IMR-90 (cell line): Measurements from ENCODE around the gene MUC20. TPM values are rescaled to one million over a fixed set of nuclear protein-coding genes. Genes with fewer than 3 reads are reported as not detected.

Experiments used
- ATAC-seq: fragments of 200-7000 bp; cut with Tn5 transposase; 2 replicates; pipeline ENCODE4 v1.9.1; 2020; ENCODE audit warnings: low read depth, mild to moderate bottlenecking, moderate library complexity
- BruUV-seq: library from RNA; stranded (reverse); fragments of 400-500 nt; replicated peaks from 2 replicates; lab custom pipeline; 2021; lab: Mats Ljungman, UMichigan
- CTCF ChIA-PET: fragments of 300-600 bp; formaldehyde crosslinking; extraction: SDS; loops from one replicate; lab custom pipeline; 2021; ENCODE audit warnings: antibody characterized with exemption; lab: Yijun Ruan, JAX
- POLR2A ChIA-PET: fragments of 300-600 bp; sonication (Branson Sonifier 250); formaldehyde crosslinking; loops from one replicate; lab custom pipeline; 2022; ENCODE audit warnings: antibody characterized with exemption; ENCODE audit not compliant: unreplicated experiment; lab: Charles Lee
- DNase-seq: peaks from one replicate; pipeline ENCODE4 v3.0.0; 2013
- H2AFZ ChIP-seq: replicated peaks from 2 replicates; pipeline ENCODE3; 2013; ENCODE audit warnings: low read length, mild to moderate bottlenecking; ENCODE audit not compliant: poor library complexity
- H2AK5ac ChIP-seq: 2 replicates; pipeline ENCODE4 v1.6.1; 2013; ENCODE audit warnings: low read depth, low read length, inconsistent platforms
- H2AK9ac ChIP-seq: replicated peaks from 2 replicates; pipeline ENCODE3; 2013; ENCODE audit warnings: mild to moderate bottlenecking, low read depth, low read length, moderate library complexity; ENCODE audit not compliant: poor library complexity
- H2BK120ac ChIP-seq: 2 replicates; pipeline ENCODE4 v1.6.1; 2013; ENCODE audit warnings: low read depth, low read length, inconsistent platforms
- H2BK15ac ChIP-seq: 3 replicates; pipeline ENCODE4 v1.6.1; 2013; ENCODE audit warnings: low read depth, low read length, inconsistent platforms
- H2BK20ac ChIP-seq: 2 replicates; pipeline ENCODE4 v1.6.1; 2013; ENCODE audit warnings: low read depth, mild to moderate bottlenecking, inconsistent platforms, low read length, moderate library complexity
- H2BK5ac ChIP-seq: 2 replicates; pipeline ENCODE4 v1.6.1; 2013; ENCODE audit warnings: mild to moderate bottlenecking, low read depth, low read length, inconsistent platforms; ENCODE audit not compliant: poor library complexity, severe bottlenecking
- H3K14ac ChIP-seq: replicated peaks from 2 replicates; pipeline ENCODE4 v1.6.1; 2013; ENCODE audit warnings: low read depth, low read length, inconsistent platforms
- H3K18ac ChIP-seq: 2 replicates; pipeline ENCODE4 v1.6.1; 2013; ENCODE audit warnings: low read depth, low read length, control low read depth
- H3K23ac ChIP-seq: 2 replicates; pipeline ENCODE4 v1.6.1; 2013; ENCODE audit warnings: low read depth, low read length, inconsistent platforms
- H3K27ac ChIP-seq: 2 replicates; pipeline ENCODE4 v1.5.1; 2013; ENCODE audit warnings: mild to moderate bottlenecking, control low read depth, low read length; ENCODE audit not compliant: insufficient read depth
- H3K27me3 ChIP-seq: 2 replicates; pipeline ENCODE4 v1.6.1; 2013; ENCODE audit warnings: low read length; ENCODE audit not compliant: control insufficient read depth, insufficient read depth
- H3K36me3 ChIP-seq: 2 replicates; pipeline ENCODE4 v1.6.1; 2013; ENCODE audit warnings: low read length, mixed read lengths; ENCODE audit not compliant: control insufficient read depth, insufficient read depth
- H3K4ac ChIP-seq: 2 replicates; pipeline ENCODE4 v1.6.1; 2013; ENCODE audit warnings: low read depth, low read length, inconsistent platforms
- H3K4me1 ChIP-seq: 2 replicates; pipeline ENCODE4 v1.6.1; 2013; ENCODE audit warnings: low read length, mixed read lengths; ENCODE audit not compliant: control insufficient read depth, insufficient read depth
- H3K4me2 ChIP-seq: 2 replicates; pipeline ENCODE4 v1.6.1; 2013; ENCODE audit warnings: low read depth, mild to moderate bottlenecking, control low read depth, low read length, moderate library complexity
- H3K4me3 ChIP-seq: 2 replicates; pipeline ENCODE4 v1.5.1; 2013; ENCODE audit warnings: low read depth, mild to moderate bottlenecking, control low read depth, low read length, moderate library complexity; ENCODE audit not compliant: insufficient read depth
- H3K56ac ChIP-seq: 2 replicates; pipeline ENCODE4 v1.6.1; 2013; ENCODE audit warnings: low read length, inconsistent platforms; ENCODE audit not compliant: insufficient read depth; ENCODE audit errors: extremely low read depth
- H3K79me1 ChIP-seq, 2 experiments: 2 replicates each; pipeline ENCODE4 v1.6.1; 2013; ENCODE audit warnings: low read length in 2 of 2, inconsistent platforms in 1 of 2, low read depth in 1 of 2
- H3K9ac ChIP-seq: 2 replicates; pipeline ENCODE4 v1.6.1; 2013; ENCODE audit warnings: low read depth, low read length, control low read depth
- H3K9me1 ChIP-seq: 2 replicates; pipeline ENCODE4 v1.6.1; 2013; ENCODE audit warnings: low read length, inconsistent platforms; ENCODE audit not compliant: insufficient read depth
- H3K9me3 ChIP-seq: 2 replicates; pipeline ENCODE4 v1.6.1; 2013; ENCODE audit warnings: low read length; ENCODE audit not compliant: control insufficient read depth, insufficient read depth
- H4K20me1 ChIP-seq: 2 replicates; pipeline ENCODE4 v1.6.1; 2013; ENCODE audit warnings: low read length, inconsistent platforms; ENCODE audit not compliant: insufficient read depth
- H4K5ac ChIP-seq: 2 replicates; pipeline ENCODE4 v1.6.1; 2013; ENCODE audit warnings: mild to moderate bottlenecking, low read depth, low read length, control low read depth
- H4K8ac ChIP-seq, 2 experiments: 2 replicates each; pipeline ENCODE4 v1.6.1; 2013; ENCODE audit warnings: low read depth in 2 of 2, low read length in 2 of 2, control low read depth in 1 of 2, inconsistent platforms in 1 of 2
- H4K91ac ChIP-seq: 2 replicates; pipeline ENCODE4 v1.6.1; 2013; ENCODE audit warnings: low read depth, low read length, inconsistent platforms; ENCODE audit not compliant: insufficient read depth
- CEBPB ChIP-seq: IDR thresholded peaks from 2 replicates; pipeline ENCODE4 v1.6.1; 2012; ENCODE audit warnings: low read depth, low read length, improper control_type of control experiment
- MAZ ChIP-seq: IDR thresholded peaks from 2 replicates; pipeline ENCODE4 v1.6.1; 2012; ENCODE audit warnings: low read depth, mild to moderate bottlenecking, low read length, improper control_type of control experiment, moderate library complexity, borderline replicate concordance
- WGBS, 2 experiments: methylation state at CpG; one replicate each; pipeline versions ENCODE4 v1.1.5 to v1.1.7; 2013; ENCODE audit warnings: missing lambda C conversion rate in 2 of 2; ENCODE audit not compliant: insufficient read length in 1 of 2; ENCODE audit errors: extremely low coverage in 2 of 2; 5-methylcytosine and 5-hydroxymethylcytosine counted together
- dilution Hi-C: fragments of 300-500 bp; cut with HindIII; formaldehyde crosslinking; loops from one replicate; pipeline ENCODE4 v1.14.3; 2018; ENCODE audit warnings: low sequenced_read_pairs; ENCODE audit not compliant: unreplicated experiment
- in situ Hi-C: fragments of 300-500 bp; cut with MboI; formaldehyde crosslinking; loops from 3 replicates; pipeline ENCODE4 v1.14.3; 2019; ENCODE audit warnings: low sequenced_read_pairs, inconsistent platforms, mixed read lengths
- intact Hi-C: fragments of 100-400 bp; cut with micrococcal nuclease; formaldehyde crosslinking; loops from 2 replicates; pipeline ENCODE4 v1.10.0; 2022
- polyA plus RNA-seq, 3 experiments: library from polyadenylated mRNA; depleted of rRNA; stranded (reverse); fragments of >200 nt; gene quantifications; 2 replicates each; pipeline ENCODE4 v1.2.3, GENCODE V29; 2012; ENCODE audit warnings: low replicate concordance in 1 of 3
- total RNA-seq: library from RNA; depleted of rRNA; stranded (reverse); fragments of >200 nt; gene quantifications from 2 replicates; pipeline ENCODE4 v1.2.3, GENCODE V29; 2012

Gene MUC20
- total and polyA plus RNA-seq, 2 of the 4 experiments (the other 2 are of a cell fraction), result 0.12 TPM; not detected in 1

DNA sequence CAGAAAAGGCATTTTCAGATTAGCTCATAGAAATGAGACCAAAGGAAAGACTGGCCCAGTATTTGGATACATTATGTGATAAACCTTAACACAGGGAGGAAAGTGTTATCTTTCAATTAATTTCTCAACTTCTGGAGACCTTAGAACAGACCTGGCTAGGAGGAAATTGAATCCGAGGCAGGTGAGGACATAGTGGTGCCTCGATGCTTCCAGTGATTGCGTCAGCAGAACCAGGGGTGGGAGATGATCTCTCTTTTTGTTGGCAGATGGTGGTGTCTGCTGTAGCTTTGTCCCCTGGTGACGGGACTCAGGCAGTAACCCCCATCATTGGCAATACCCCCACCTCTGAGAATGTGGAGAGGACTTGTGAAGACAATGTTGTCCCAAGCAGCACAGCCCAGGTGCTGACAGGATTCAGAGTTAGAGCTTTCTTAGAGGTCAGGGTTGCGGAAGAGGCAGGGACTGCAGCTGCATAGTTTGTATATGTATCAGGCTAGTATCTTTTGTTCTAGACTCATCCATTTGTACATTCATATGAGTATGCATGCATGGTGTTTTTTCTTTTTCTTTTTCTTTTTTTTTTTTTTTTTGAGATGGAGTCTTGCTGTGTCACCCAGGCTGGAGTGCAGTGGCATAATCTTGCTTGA, 27.9 kb upstream of the MUC20 start:
- in situ Hi-C loops, result loop anchor here (25.0 kb wide), 1 partner anchor 269 kb away; no protein-coding TSS in a partner anchor
- peaks cover 0 to 9% of the 10 kb centered on the region in 2 experiments; a peak in 1 of 4 replicates for H3K79me1 ChIP-seq
- no peak overlapping the region for H2AK9ac ChIP-seq
- H3K27ac ChIP-seq, result no peak overlapping the region
- no peak for ATAC-seq
- peaks cover 23% of the 10 kb centered on the region for H3K36me3 ChIP-seq
- H3K9ac ChIP-seq, result no peak overlapping the region
- H3K56ac ChIP-seq, result no peak overlapping the region
- intact Hi-C loops, result no loop called here
- H3K4me1 ChIP-seq, result peaks cover 14% of the 10 kb centered on the region
- no peak overlapping the region for H2BK20ac ChIP-seq
- no peak overlapping the region for H2AK5ac ChIP-seq
- no peak overlapping the region for H2BK5ac ChIP-seq
- H3K9me3 ChIP-seq, result no peaks in the 10 kb centered on the region
- H3K4me2 ChIP-seq, result no peak overlapping the region
- H3K18ac ChIP-seq, result no peak overlapping the region
- H2AFZ ChIP-seq, result no peak overlapping the region
- peak; percentile 5; the same call in 1 of the 2 replicates for TF ChIP-seq CEBPB
- no peak for TF ChIP-seq MAZ
- POLR2A ChIA-PET, result no interaction called here
- H2BK15ac ChIP-seq, result no peak overlapping the region
- H4K8ac ChIP-seq, result no peak overlapping the region
- no peak overlapping the region for H2BK120ac ChIP-seq
- H3K9me1 ChIP-seq, result peaks cover 9% of the 10 kb centered on the region
- CTCF ChIA-PET, result no interaction called here
- peaks cover 8% of the 10 kb centered on the region; the same call in 1 of the 2 replicates for H4K20me1 ChIP-seq
- BruUV-seq, result no TSS peak
- dilution Hi-C loops, result no loop called here
- no peak overlapping the region for H3K4me3 ChIP-seq
- no peak overlapping the region for H4K5ac ChIP-seq
- DNase-seq, result peak; percentile 52
- no peak overlapping the region for H3K4ac ChIP-seq
- no peak overlapping the region for H3K14ac ChIP-seq
- no peak overlapping the region for H3K23ac ChIP-seq
- H3K27me3 ChIP-seq, result no peaks in the 10 kb centered on the region
- no peak overlapping the region for H4K91ac ChIP-seq
- WGBS, 2 experiments, result no CpG with 5 or more reads among the region's 5 CpGs
